SIG-M5 treated with dmso at 0.1 percent for 504 hours (cell line): ENCODE measurements around the gene RRP12.
A peak's percentile ranks its signal among the peaks of the same experiment; 100 is the strongest.

Source experiments
- DNase-seq: peaks from one replicate; lab custom pipeline; 2025; ENCODE audit not compliant: unreplicated experiment; lab: John Stamatoyannopoulos, UW

Gene RRP12

GRCh38 chr10:97314671-97315070 lies 86.5 kb downstream of the RRP12 start:
- no peak for DNase-seq

DNA sequence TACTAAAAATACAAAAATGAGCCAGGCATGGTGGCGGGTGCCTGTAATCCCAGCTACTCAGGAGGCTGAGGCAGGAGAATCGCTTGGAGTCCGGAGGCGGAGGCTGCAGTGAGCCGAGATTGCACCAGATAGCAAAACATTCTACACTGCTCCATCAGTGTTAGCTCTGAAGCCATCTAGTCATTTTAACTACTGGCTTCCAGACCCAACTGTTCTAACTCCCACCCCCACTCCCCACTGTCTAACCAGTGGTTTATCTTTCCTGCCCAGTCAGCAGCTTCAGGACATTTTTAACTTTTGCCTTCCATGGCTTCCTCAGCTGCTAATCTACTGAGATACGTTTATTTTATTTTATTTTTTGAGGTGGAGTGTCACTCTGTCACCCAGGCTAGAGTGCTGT lies 88.2 kb downstream of the RRP12 start:
- DNase-seq: no peak

- no peak for DNase-seq
These were observed 90.0 kb downstream of the RRP12 start for GRCh38 chr10:97311111-97311626.

DNA sequence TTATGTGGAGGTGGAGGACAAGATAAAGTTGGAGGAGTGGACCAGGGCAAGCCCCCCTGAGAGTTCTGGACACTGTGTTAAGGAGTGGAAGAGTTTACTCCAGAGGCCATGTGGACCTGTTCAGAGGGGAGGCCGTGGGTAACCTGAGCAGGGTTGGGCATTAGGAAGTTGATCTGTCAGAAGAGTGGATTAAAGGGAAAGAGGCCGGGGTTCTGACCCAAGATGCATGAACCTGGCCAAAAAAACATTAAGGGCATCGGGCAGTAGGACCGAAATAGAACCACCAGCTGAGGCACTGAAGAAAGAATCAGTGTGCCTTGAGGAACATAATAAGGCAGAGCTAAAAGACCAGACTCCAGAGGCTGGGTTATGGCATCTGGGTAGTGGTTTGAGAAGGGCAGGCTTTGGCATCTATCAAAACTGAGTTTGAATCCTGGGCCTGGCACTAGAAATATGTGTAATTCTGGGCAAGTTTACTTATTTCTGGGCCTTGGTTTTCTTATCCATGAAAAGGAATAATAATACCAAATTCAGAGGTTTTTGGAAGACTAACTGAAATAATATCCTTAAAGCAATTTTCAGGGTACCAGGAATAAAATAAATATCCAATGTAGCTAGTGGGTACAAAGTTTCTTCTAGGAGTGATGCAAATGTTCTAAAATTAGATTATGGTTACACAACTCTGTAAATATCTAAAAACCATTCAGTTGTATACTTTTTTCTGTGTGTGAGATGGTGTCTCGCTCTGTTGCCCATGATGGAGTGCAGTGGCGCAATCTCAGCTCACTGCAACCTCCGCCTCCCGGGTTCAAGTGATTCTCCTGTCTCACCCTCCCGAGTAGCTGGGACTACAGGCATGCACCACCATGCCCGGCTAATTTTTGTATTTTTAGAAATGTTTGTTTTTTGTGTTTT lies 93.0 kb downstream of the RRP12 start:
- peak; percentile 46 for DNase-seq

GRCh38 chr10:97307441-97307840 lies 93.7 kb downstream of the RRP12 start:
- DNase-seq: no peak
